Stimulated activated CD8-positive, alpha-beta memory T cell treated with anti-CD3 and anti-CD28 coated beads, Interleukin-4, amount 100 ng/mL, for 1 hour (primary cell): ENCODE results near the gene LIF.

Source experiments
- DNase-seq, 2 donors: peaks; one replicate each; pipeline ENCODE4 v3.0.0-alpha.2; 2020; ENCODE audit warnings: low read depth in 2 of 2, low spot score in 1 of 2

LIF gene

DNA sequence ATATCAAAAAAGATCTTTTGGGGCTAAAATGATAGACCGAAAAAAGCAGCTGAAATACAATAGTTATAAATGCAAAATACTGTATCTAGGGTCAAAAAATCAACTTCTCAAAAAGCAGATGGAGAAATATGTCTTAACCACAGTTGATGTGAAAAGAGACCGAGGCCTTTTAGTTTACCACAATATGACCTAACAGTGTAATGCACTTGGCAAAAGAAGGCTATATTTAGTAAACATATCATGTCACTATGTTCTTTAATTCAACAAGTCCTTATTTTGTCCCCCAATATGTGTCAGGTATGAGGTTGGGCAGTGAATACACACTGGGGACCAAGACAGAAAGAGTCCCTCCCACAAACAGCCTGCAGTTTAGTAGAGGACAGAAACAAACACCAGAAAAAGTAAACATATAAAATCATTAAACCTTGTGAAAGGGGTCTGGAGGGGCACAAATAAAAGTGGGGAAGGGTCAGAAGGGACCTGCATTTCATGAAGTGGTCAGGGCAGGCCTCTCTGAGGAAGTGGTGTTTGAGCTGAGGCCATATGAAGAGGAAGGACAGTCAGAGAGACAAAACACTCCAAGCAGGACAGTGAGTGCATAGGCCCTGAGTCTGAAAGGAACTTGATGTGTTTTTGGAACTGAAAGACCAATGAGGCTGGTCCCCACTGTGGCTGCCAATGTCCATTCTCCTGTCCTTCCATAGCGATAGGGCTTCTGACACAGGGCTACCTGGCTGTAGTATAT, 53.4 kb downstream of the LIF start:
- DNase-seq, result no peak

DNA sequence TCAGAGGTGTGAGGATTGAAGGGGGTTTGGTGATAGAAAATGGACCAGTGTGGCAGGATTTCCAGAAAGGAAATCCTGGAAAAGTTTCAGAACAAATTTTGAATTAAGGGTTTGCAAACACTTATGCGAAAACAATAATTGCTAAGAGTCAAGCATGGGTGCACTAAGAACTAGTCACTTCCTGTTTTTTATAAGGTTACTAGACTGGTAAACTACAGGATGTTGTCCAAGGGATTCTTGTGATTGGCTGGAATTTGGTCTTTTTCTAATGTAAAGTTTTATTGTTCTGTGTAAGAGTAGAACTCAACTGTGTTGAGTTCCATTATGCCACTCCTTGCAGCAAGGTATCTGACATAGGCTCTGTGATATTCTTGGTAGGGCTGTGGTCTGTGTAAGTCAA, 54.1 kb downstream of the LIF start:
- no peak for DNase-seq

DNA sequence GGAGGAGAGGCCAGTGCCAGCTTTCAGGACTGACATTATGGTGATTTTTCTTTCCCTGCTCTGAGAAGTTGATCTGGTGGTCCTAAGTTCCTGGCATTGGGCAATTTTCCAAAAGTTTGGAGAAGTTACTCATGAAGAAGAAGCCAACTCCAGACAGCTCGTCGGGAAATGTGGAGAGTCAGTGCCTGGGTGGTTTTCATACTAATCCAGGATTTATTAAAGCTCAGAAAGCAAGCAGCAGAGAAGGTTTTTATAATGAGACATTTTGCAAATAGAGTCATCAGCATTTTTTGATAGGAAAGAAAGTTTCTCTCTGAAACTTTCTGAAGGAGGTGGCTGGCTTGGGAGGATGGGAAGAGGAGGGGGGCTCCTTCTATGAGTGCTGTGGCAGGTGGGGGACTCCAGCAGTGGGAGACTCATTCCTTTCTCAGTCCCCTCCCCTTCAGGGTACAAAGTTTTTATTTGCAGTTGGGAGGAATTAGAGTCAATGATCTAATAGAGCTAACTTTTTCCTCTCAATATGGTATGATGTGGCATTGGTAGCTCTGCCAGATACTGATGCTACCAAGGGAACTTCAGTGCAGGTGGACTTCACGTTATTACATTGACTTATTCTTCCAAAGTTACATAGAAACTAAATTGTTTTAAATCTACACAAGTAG, 55.4 kb downstream of the LIF start:
- no peak for DNase-seq

DNA sequence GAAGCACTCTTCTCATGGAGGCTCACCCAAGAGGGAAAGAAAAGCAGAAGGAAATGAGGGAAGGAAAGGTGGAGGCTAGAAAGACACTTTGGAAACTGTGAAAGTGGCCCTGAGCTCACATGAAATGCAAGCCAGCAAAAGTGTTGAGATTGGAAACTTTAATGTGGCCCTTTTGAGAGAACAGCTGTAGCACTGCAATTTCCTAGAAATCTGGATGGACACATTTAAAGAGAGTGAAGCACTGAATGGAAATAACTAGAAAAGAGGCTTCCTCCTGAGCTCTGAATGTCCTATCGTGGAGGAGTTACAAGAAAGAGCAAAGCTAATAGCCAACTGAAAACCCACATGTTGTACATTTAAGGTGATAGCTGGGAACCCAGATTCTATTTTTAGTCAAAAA, 56.0 kb downstream of the LIF start:
- DNase-seq, result no peak
